Measurements from ENCODE around the gene RLIM. TPM values are rescaled to one million over a fixed set of nuclear protein-coding genes. Genes with fewer than 3 reads are reported as not detected.

Gene RLIM
- total RNA-seq, 1 experiment from 2014 or later: 36.4 TPM

- peaks cover 17 to 30% of the 10 kb centered on the region in 2 experiments; a peak in 3 of 4 replicates for H3K4me1 Mint-ChIP-seq
- TF ChIP-seq CTCF (conservative IDR thresholded peaks at IDR 0.05): no peak
- H3K27me3 Mint-ChIP-seq (ENCODE audit: low read depth): no peaks in the 10 kb centered on the region
- Histone ChIP-seq H3K4ac (ENCODE audit: low read depth, low read length) (no peak overlapping the region), H3K27ac (ENCODE audit: insufficient read length, low read depth, low read length) (no peak overlapping the region), H3K4me1 (ENCODE audit: insufficient read depth, low read length) (no peaks in the 10 kb centered on the region; the same call in 1 of the 2 replicates), H3K14ac (ENCODE audit: insufficient read depth, low read length) (no peak overlapping the region), H3K9me3 (ENCODE audit: control insufficient read depth, low read depth, low read length) (no peaks in the 10 kb centered on the region), H4K91ac (ENCODE audit: insufficient read length, low read depth, low read length) (no peak overlapping the region), H3K56ac (ENCODE audit: insufficient read length, low read depth, low read length) (no peak overlapping the region), H2AK5ac (ENCODE audit: insufficient read length, low read length) (no peak overlapping the region), H3K4me2 (ENCODE audit: insufficient read depth, insufficient read length, low read length) (no peak overlapping the region), H4K8ac (replicated peaks; ENCODE audit: insufficient read length, low read depth, low read length) (no peak overlapping the region), H3K18ac (ENCODE audit: insufficient read length, low read depth, low read length) (no peak overlapping the region), H2BK20ac (ENCODE audit: low read depth, low read length, poor library complexity, severe bottlenecking) (no peak overlapping the region), H3K23me2 (ENCODE audit: insufficient read length, low read depth, low read length, poor library complexity, severe bottlenecking) (no peaks in the 10 kb centered on the region), H3K23ac (ENCODE audit: insufficient read length, low read depth, low read length) (no peak overlapping the region), H3K79me1 (ENCODE audit: insufficient read depth, low read depth, low read length, poor library complexity, severe bottlenecking) (no peaks in the 10 kb centered on the region), H2AFZ (ENCODE audit: low read length) (no peak overlapping the region), H2BK12ac (ENCODE audit: insufficient read length, low read depth, low read length) (no peak overlapping the region), H3K9ac (ENCODE audit: extremely low read depth, insufficient read length, low read length) (no peak overlapping the region), H2BK120ac (ENCODE audit: low read depth, low read length, poor library complexity, severe bottlenecking) (no peak overlapping the region), H3K79me2 (ENCODE audit: insufficient read depth, low read length) (peaks cover 5% of the 10 kb centered on the region; the same call in 1 of the 2 replicates), H4K5ac (ENCODE audit: insufficient read length, low read depth, low read length) (no peak overlapping the region), H2BK5ac (ENCODE audit: insufficient read length, low read length) (no peak overlapping the region), H3T11ph (ENCODE audit: low read length) (no peak overlapping the region), H3K27me3 (ENCODE audit: insufficient read depth, low read length) (no peaks in the 10 kb centered on the region), H4K20me1 (ENCODE audit: control insufficient read depth, insufficient read depth, insufficient read length) (no peaks in the 10 kb centered on the region), H2BK15ac (ENCODE audit: low read depth, low read length) (no peak overlapping the region)
- peaks cover 49 to 57% of the 10 kb centered on the region in 2 experiments for H3K9me3 Mint-ChIP-seq
- H3K36me3 Mint-ChIP-seq (ENCODE audit: insufficient read depth in 1 of 3, low read depth in 3 of 3): peaks cover 25 to 42% (median 25%) of the 10 kb centered on the region in 3 experiments
- no peak overlapping the region for H3K4me3 Mint-ChIP-seq
- DNase-seq: no peak
- H3K27ac Mint-ChIP-seq: no peak overlapping the region
Measured at GRCh38 chrX:74606342-74606741, 8.1 kb downstream of the RLIM start.
